Uterus (tissue), 2 donors: ENCODE data around the gene NRGN.

Experiments
- POLR2A ChIP-seq, 2 donors: fragments of 450-650 bp; IDR thresholded peaks; one replicate each; pipeline ENCODE4 v1.6.1; 2016; ENCODE audit warnings: antibody characterized with exemption in 2 of 2, mild to moderate bottlenecking in 1 of 2, moderate library complexity in 1 of 2
- TF ChIP-seq, protein P1 (sequence below), 4 experiments: fragments of 200-600 bp in 2 of 4; fragments of 450-650 bp in 2 of 4; sonication (generic) in 2 of 4; IDR thresholded peaks; one replicate each; pipeline ENCODE4 v1.5.1; 2016 to 2019; ENCODE audit warnings: antibody characterized with exemption in 4 of 4, mild to moderate bottlenecking in 2 of 4, moderate library complexity in 1 of 4

DNA sequence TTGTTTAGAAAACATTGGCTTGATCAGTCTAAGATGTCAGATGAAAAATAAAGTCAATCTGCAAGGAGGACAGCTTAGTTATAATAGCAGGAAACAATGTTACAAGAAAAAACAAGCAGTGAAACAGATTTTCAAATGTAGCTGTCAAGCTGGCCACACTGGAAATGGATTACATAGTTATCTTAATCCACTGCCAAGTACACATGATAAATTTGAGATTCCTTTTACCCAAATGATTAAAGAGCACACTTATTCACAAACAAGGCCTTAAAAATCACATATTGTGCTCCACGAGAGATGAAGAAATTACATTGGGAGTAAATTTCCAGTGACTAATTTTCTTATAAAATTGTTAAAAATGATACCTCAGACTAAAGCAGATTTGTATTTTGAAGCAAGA, 39.8 kb downstream of the NRGN start:
- TF ChIP-seq, protein P1, sequence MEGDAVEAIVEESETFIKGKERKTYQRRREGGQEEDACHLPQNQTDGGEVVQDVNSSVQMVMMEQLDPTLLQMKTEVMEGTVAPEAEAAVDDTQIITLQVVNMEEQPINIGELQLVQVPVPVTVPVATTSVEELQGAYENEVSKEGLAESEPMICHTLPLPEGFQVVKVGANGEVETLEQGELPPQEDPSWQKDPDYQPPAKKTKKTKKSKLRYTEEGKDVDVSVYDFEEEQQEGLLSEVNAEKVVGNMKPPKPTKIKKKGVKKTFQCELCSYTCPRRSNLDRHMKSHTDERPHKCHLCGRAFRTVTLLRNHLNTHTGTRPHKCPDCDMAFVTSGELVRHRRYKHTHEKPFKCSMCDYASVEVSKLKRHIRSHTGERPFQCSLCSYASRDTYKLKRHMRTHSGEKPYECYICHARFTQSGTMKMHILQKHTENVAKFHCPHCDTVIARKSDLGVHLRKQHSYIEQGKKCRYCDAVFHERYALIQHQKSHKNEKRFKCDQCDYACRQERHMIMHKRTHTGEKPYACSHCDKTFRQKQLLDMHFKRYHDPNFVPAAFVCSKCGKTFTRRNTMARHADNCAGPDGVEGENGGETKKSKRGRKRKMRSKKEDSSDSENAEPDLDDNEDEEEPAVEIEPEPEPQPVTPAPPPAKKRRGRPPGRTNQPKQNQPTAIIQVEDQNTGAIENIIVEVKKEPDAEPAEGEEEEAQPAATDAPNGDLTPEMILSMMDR (IDR thresholded peaks at IDR 0.05), result no peak
- no peak for TF ChIP-seq POLR2A (IDR thresholded peaks at IDR 0.05)
